ENCODE data around the gene PNPLA8. TPM values are rescaled to one million over a fixed set of nuclear protein-coding genes. Genes with fewer than 3 reads are reported as not detected.

Gene PNPLA8
- total RNA-seq, 6 experiments from 2014 or later, result 13.7 to 25.6 (median 17.0) TPM

GRCh38 chr7:108459922-108460551 is 65.9 kb downstream of the PNPLA8 start:
- Histone ChIP-seq H3K27me3 (peaks cover 0 to 19% of the 10 kb centered on the region in 2 donors), H3K4me1 (peaks cover 0 to 8% (median 0%) of the 10 kb centered on the region in 4 donors), H3K4me3 (no peak overlapping the region), H3K9me3 (no peaks in the 10 kb centered on the region), H3K36me3 (no peaks in the 10 kb centered on the region), H3K27ac (no peak overlapping the region)
- intact Hi-C loops (cut with DNase I), result loop anchor here in 1 of 2 donors (10.0 kb wide), 1 partner anchor 275 kb away; no protein-coding TSS in a partner anchor
- TF ChIP-seq CTCF (IDR thresholded peaks at IDR 0.05) (peak; percentile 41 to 59 (median 47)), POLR2A (IDR thresholded peaks at IDR 0.05) (no peak)
- DNase-seq, result no peak
- peak; percentile 61 to 80 (median 70) for ATAC-seq
- 40% methylated on average over 3 of the region's 3 CpGs for WGBS (ENCODE audit: insufficient coverage, low coverage, low lambda C conversion rate, missing lambda C conversion rate)

- DNase-seq, result no peak
- intact Hi-C loops (cut with DNase I), result loop anchor here in 1 of 2 donors (10.0 kb wide), 1 partner anchor 273 kb away; no protein-coding TSS in a partner anchor
- Histone ChIP-seq H3K4me1 (peaks cover 0 to 11% (median 0%) of the 10 kb centered on the region in 4 donors), H3K27ac (no peak overlapping the region), H3K36me3 (no peaks in the 10 kb centered on the region), H3K9me3 (no peaks in the 10 kb centered on the region), H3K27me3 (peaks cover 0 to 27% of the 10 kb centered on the region in 2 donors), H3K4me3 (no peak overlapping the region)
- TF ChIP-seq CTCF (IDR thresholded peaks at IDR 0.05), result no peak
- TF ChIP-seq POLR2A (IDR thresholded peaks at IDR 0.05), result no peak
- no peak for ATAC-seq
These were observed 68.1 kb downstream of the PNPLA8 start for GRCh38 chr7:108457871-108458270.

- DNase-seq (no peak), ATAC-seq (no peak)
- no peaks in the 10 kb centered on the region for H3K36me3 ChIP-seq
- no peaks in the 10 kb centered on the region for H3K9me3 ChIP-seq
- peaks cover 0 to 27% of the 10 kb centered on the region in 2 donors for H3K27me3 ChIP-seq
- 13% methylated on average over 18 of the region's 19 CpGs for WGBS (ENCODE audit: insufficient coverage, low coverage, low lambda C conversion rate, missing lambda C conversion rate)
- intact Hi-C loops (cut with DNase I), result loop anchor here in 1 of 2 donors (10.0 kb wide), 1 partner anchor 272 kb away; no protein-coding TSS in a partner anchor
- no peak overlapping the region for H3K27ac ChIP-seq
- H3K4me3 ChIP-seq, result peak overlapping the region in 1 of 3 donors; percentile 45
- TF ChIP-seq CTCF (IDR thresholded peaks at IDR 0.05) (no peak), POLR2A (IDR thresholded peaks at IDR 0.05) (no peak)
- H3K4me1 ChIP-seq, result peaks cover 0 to 11% (median 0%) of the 10 kb centered on the region in 4 donors
These were observed 68.9 kb downstream of the PNPLA8 start for GRCh38 chr7:108456845-108457540.

GRCh38 chr7:108455998-108456677 is 69.8 kb downstream of the PNPLA8 start, which contains the start of gene NRCAM:
NRCAM (minus strand) TSS chr7:108456436; CDS start chr7:108240064, 216,372 bp downstream.
- Histone ChIP-seq H3K9me3 (no peaks in the 10 kb centered on the region), H3K36me3 (no peaks in the 10 kb centered on the region), H3K27ac (no peak within 1 kb of the TSS), H3K4me3 (peak within 1 kb of the TSS; percentile 21 to 45 (median 33)), H3K27me3 (peaks cover 0 to 27% of the 10 kb centered on the region in 2 donors), H3K4me1 (peaks cover 0 to 11% (median 0%) of the 10 kb centered on the region in 4 donors)
- DNase-seq (peak in 2 of 3 donors; percentile 38 to 54), ATAC-seq (peak; percentile 29 to 52 (median 36))
- WGBS (ENCODE audit: insufficient coverage, low coverage, low lambda C conversion rate, missing lambda C conversion rate), result 0% methylated on average over 16 of the region's 81 CpGs
- no peak for TF ChIP-seq POLR2A (IDR thresholded peaks at IDR 0.05)
- no peak for TF ChIP-seq CTCF (IDR thresholded peaks at IDR 0.05)
- intact Hi-C loops (cut with DNase I), result loop anchor here in 1 of 2 donors (10.0 kb wide), 1 partner anchor 271 kb away; no protein-coding TSS in a partner anchor

Data from right lobe of liver (tissue), 6 donors.